HepG2 (cell line): ENCODE measurements around the gene EEF1AKMT4. TPM values are rescaled to one million over a fixed set of nuclear protein-coding genes. Genes with fewer than 3 reads are reported as not detected.

Experiments
- CAMTA2 ChIP-seq: sonication (generic); formaldehyde crosslinking; IDR thresholded peaks from 2 replicates; pipeline ENCODE4 v1.4.0; 2020; ENCODE audit warnings: mild to moderate bottlenecking, missing genetic modification reagents, borderline replicate concordance
- GABPA ChIP-seq, 2 experiments: IDR thresholded peaks; 2 replicates each; pipeline ENCODE4 v1.6.1; 2011 to 2016; ENCODE audit warnings: low read depth in 2 of 2, low read length in 1 of 2, missing biosample characterization in 1 of 2, missing genetic modification characterization in 1 of 2
- GMEB1 ChIP-seq: sonication (generic); formaldehyde crosslinking; IDR thresholded peaks from 2 replicates; pipeline ENCODE4 v1.5.1; 2020; ENCODE audit warnings: missing genetic modification reagents, mild to moderate bottlenecking, borderline replicate concordance
- HCFC1 ChIP-seq: fragments of 150-350 bp; IDR thresholded peaks from 2 replicates; pipeline ENCODE4 v1.6.1; 2014; ENCODE audit warnings: low read depth, low read length
- HOXA3 ChIP-seq: sonication (generic); formaldehyde crosslinking; IDR thresholded peaks from 2 replicates; pipeline ENCODE4 v1.5.0; 2020; ENCODE audit warnings: missing genetic modification reagents
- MXD4 ChIP-seq: IDR thresholded peaks from 2 replicates; pipeline ENCODE4 v1.6.1; 2016; ENCODE audit warnings: mild to moderate bottlenecking, missing biosample characterization, missing genetic modification reagents
- SKI ChIP-seq: fragments of 450-650 bp; IDR thresholded peaks from one replicate; pipeline ENCODE4 v1.6.1; 2018; ENCODE audit warnings: mild to moderate bottlenecking; ENCODE audit not compliant: partially characterized antibody
- THAP11 ChIP-seq: IDR thresholded peaks from 2 replicates; pipeline ENCODE4 v1.6.1; 2016; ENCODE audit warnings: missing biosample characterization, missing genetic modification reagents
- UBTF ChIP-seq: sonication (generic); formaldehyde crosslinking; IDR thresholded peaks from 2 replicates; pipeline ENCODE4 v1.4.0; 2020; ENCODE audit warnings: mild to moderate bottlenecking, missing genetic modification reagents
- YEATS2 ChIP-seq: sonication (generic); formaldehyde crosslinking; IDR thresholded peaks from 2 replicates; pipeline ENCODE4 v1.4.0; 2020; ENCODE audit warnings: missing genetic modification reagents, borderline replicate concordance
- YEATS4 ChIP-seq: sonication (generic); formaldehyde crosslinking; IDR thresholded peaks from 2 replicates; pipeline ENCODE4 v1.4.0; 2020; ENCODE audit warnings: missing genetic modification reagents, borderline replicate concordance
- ZBTB20 ChIP-seq: sonication (generic); formaldehyde crosslinking; IDR thresholded peaks from 2 replicates; pipeline ENCODE4 v1.8.1; 2023; ENCODE audit warnings: missing genetic modification reagents, low read depth, mild to moderate bottlenecking, borderline replicate concordance
- ZBTB44 ChIP-seq: sonication (generic); formaldehyde crosslinking; IDR thresholded peaks from 2 replicates; pipeline ENCODE4 v1.4.0; 2020; ENCODE audit warnings: missing genetic modification reagents
- ZBTB7B ChIP-seq: sonication (generic); formaldehyde crosslinking; IDR thresholded peaks from 2 replicates; pipeline ENCODE4 v1.4.0; 2020; ENCODE audit warnings: missing genetic modification reagents
- ZNF136 ChIP-seq: sonication (generic); formaldehyde crosslinking; IDR thresholded peaks from 2 replicates; pipeline ENCODE4 v1.8.1; 2022; ENCODE audit warnings: low read depth, mild to moderate bottlenecking, moderate library complexity, missing genetic modification reagents
- ZNF143 ChIP-seq: sonication (generic); formaldehyde crosslinking; IDR thresholded peaks from 2 replicates; pipeline ENCODE4 v1.4.0; 2020; ENCODE audit warnings: missing genetic modification reagents
- polyA plus RNA-seq, 8 experiments: library from polyadenylated mRNA; depleted of rRNA in 3 of 8; stranded (reverse) in 7 of 8; unstranded in 1 of 8; fragments of >200 nt; fragmentation: Illumina TruSeq in 4 of 8; extraction: Trizol in 4 of 8; gene quantifications; 2 replicates each; pipeline versions ENCODE4 v1.2.1 to v1.2.3, GENCODE V29; 2011 to 2016; ENCODE audit warnings: low read depth in 4 of 8, missing spikeins in 1 of 8, mixed read lengths in 1 of 8; ENCODE audit not compliant: insufficient read depth in 1 of 8
- total RNA-seq, 5 experiments: library from RNA; depleted of rRNA; stranded (reverse); fragments of >200 nt; fragmentation: Illumina TruSeq; extraction: Trizol; gene quantifications; 2 replicates each; pipeline ENCODE4 v1.2.3, GENCODE V29; 2016; ENCODE audit warnings: low read depth in 1 of 5
- TF ChIP-seq, protein P1 (sequence below): sonication (generic); formaldehyde crosslinking; IDR thresholded peaks from 2 replicates; pipeline ENCODE4 v1.5.0; 2020; ENCODE audit warnings: mild to moderate bottlenecking, missing genetic modification reagents
- TF ChIP-seq, protein P2 (sequence below): sonication (generic); formaldehyde crosslinking; IDR thresholded peaks from 2 replicates; pipeline ENCODE4 v1.8.1; 2023; ENCODE audit warnings: mild to moderate bottlenecking, moderate library complexity, missing genetic modification reagents

Gene EEF1AKMT4
- total and polyA plus RNA-seq, 2 of the 13 experiments (the other 11 are each of a cell fraction or from before 2014, with no cell fraction given): 13.1 to 15.8 TPM

- TF ChIP-seq ZBTB44: 0 out of 2 replicates have a peak, but pooled peaks have one; percentile 55
- peak; percentile 59; the same call in 1 of the 2 replicates for TF ChIP-seq YEATS2 (CRISPR knock-in tag)
- peak; percentile 52; the same call in 1 of the 2 replicates for TF ChIP-seq UBTF
- TF ChIP-seq, protein P1, sequence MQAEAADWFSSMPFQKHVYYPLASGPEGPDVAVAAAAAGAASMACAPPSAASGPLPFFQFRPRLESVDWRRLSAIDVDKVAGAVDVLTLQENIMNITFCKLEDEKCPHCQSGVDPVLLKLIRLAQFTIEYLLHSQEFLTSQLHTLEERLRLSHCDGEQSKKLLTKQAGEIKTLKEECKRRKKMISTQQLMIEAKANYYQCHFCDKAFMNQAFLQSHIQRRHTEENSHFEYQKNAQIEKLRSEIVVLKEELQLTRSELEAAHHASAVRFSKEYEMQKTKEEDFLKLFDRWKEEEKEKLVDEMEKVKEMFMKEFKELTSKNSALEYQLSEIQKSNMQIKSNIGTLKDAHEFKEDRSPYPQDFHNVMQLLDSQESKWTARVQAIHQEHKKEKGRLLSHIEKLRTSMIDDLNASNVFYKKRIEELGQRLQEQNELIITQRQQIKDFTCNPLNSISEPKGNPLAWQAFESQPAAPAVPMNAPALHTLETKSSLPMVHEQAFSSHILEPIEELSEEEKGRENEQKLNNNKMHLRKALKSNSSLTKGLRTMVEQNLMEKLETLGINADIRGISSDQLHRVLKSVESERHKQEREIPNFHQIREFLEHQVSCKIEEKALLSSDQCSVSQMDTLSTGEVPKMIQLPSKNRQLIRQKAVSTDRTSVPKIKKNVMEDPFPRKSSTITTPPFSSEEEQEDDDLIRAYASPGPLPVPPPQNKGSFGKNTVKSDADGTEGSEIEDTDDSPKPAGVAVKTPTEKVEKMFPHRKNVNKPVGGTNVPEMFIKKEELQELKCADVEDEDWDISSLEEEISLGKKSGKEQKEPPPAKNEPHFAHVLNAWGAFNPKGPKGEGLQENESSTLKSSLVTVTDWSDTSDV (CRISPR knock-in tag): peak; percentile 21; the same call in 1 of the 2 replicates
- peak; percentile 64 for TF ChIP-seq GABPA (IDR thresholded peaks at IDR 0.05; ENCODE audit: low read depth, low read length)
- TF ChIP-seq GABPA (CRISPR knock-in tag; IDR thresholded peaks at IDR 0.05; ENCODE audit: low read depth): peak; percentile 84
- TF ChIP-seq HCFC1: peak; percentile 86
- 0 out of 2 replicates have a peak, but pooled peaks have one; percentile 65 for TF ChIP-seq ZNF136 (CRISPR knock-in tag)
- TF ChIP-seq GMEB1 (CRISPR knock-in tag): no peak
- peak; percentile 47; the same call in 1 of the 2 replicates for TF ChIP-seq HOXA3
- TF ChIP-seq, protein P2, sequence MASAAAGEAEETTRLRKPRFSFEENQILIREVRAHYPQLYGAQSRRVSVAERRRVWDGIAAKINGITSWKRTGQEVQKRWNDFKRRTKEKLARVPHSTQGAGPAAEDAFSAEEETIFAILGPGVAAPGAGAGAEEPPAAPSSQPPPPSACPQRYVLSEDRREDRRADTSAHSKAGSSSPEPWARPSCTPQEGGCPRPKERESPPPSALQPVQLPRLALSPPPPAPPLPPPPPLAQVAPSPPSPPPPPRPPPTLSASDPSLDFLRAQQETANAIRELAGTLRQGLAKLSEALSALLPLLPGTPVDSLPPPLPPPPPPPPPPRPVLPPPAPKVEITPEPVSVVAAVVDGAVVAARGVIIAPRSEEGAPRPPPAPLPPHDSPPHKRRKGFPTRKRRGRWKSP (CRISPR knock-in tag): 0 out of 2 replicates have a peak, but pooled peaks have one; percentile 33
- 0 out of 2 replicates have a peak, but pooled peaks have one; percentile 24 for TF ChIP-seq MXD4 (CRISPR knock-in tag)
- TF ChIP-seq ZNF143 (CRISPR knock-in tag): peak; percentile 89
- peak; percentile 98 for TF ChIP-seq THAP11 (CRISPR knock-in tag)
- peak; percentile 17 for TF ChIP-seq SKI
- TF ChIP-seq YEATS4 (CRISPR knock-in tag): peak; percentile 68; the same call in 1 of the 2 replicates
- TF ChIP-seq ZBTB20 (CRISPR knock-in tag): peak; percentile 10; the same call in 1 of the 2 replicates
- TF ChIP-seq CAMTA2 (CRISPR knock-in tag): 0 out of 2 replicates have a peak, but pooled peaks have one; percentile 1
- peak; percentile 23; the same call in 1 of the 2 replicates for TF ChIP-seq ZBTB7B
These were observed 49.5 kb downstream of the EEF1AKMT4 start, which contains the start of gene PSMD2 (continued) for GRCh38 chr3:184298759-184299487.
